ENCODE data around the gene TMPRSS11E.

DNA sequence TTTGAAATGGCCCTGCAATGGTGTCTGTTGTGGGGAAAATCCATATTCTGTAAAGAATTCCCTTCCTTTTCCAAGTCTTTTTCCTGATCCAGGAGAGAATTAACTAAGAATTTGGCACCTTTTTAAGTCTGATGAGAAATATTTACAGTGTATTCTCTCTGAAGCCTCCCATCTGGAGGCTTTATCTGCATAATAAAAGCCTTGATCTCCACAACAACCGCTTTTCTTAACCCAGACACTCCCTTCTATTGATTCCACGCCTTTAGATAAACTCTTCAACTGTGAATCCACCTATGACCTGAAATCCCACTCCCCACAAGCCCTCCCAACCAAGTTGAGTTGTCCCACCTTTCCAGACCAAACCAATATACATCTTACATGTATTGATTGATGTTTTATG is 43.1 kb upstream of the TMPRSS11E start:
- TF ChIP-seq, protein P1, sequence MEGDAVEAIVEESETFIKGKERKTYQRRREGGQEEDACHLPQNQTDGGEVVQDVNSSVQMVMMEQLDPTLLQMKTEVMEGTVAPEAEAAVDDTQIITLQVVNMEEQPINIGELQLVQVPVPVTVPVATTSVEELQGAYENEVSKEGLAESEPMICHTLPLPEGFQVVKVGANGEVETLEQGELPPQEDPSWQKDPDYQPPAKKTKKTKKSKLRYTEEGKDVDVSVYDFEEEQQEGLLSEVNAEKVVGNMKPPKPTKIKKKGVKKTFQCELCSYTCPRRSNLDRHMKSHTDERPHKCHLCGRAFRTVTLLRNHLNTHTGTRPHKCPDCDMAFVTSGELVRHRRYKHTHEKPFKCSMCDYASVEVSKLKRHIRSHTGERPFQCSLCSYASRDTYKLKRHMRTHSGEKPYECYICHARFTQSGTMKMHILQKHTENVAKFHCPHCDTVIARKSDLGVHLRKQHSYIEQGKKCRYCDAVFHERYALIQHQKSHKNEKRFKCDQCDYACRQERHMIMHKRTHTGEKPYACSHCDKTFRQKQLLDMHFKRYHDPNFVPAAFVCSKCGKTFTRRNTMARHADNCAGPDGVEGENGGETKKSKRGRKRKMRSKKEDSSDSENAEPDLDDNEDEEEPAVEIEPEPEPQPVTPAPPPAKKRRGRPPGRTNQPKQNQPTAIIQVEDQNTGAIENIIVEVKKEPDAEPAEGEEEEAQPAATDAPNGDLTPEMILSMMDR (conservative IDR thresholded peaks at IDR 0.05 in 1 of 2, IDR thresholded peaks at IDR 0.05 in 1 of 2; ENCODE audit: low read depth in 1 of 2, low read length in 2 of 2) = no peak
- no peak for TF ChIP-seq EZH2 (IDR thresholded peaks at IDR 0.05; ENCODE audit: low read length, missing control alignments)
